Aorta (tissue), 5 donors: ENCODE data around the gene AP5Z1. TPM values are rescaled to one million over a fixed set of nuclear protein-coding genes. Genes with fewer than 3 reads are reported as not detected.

Experiments used
- ATAC-seq: fragments of 200-7000 bp; cut with Tn5 transposase; one replicate; pipeline ENCODE4 v1.9.1; 2022; ENCODE audit warnings: moderate library complexity; ENCODE audit not compliant: low FRiP score
- DNase-seq, 2 donors: peaks; one replicate each; pipeline ENCODE4 v3.0.0-alpha.2; 2020
- H3K27ac ChIP-seq, 2 donors: one replicate each; pipeline ENCODE4 v1.5.1; 2013; ENCODE audit warnings: low read length in 2 of 2, mild to moderate bottlenecking in 2 of 2, moderate library complexity in 2 of 2, control low read depth in 1 of 2, inconsistent platforms in 1 of 2, low read depth in 1 of 2
- H3K27me3 ChIP-seq, 2 donors: one replicate each; pipeline ENCODE4 v1.6.1; 2013; ENCODE audit warnings: control low read depth in 1 of 2, low read length in 1 of 2, mild to moderate bottlenecking in 1 of 2, moderate library complexity in 1 of 2; ENCODE audit not compliant: insufficient read depth in 2 of 2, control insufficient read depth in 1 of 2
- H3K36me3 ChIP-seq, 2 donors: one replicate each; pipeline ENCODE4 v1.6.1; 2013; ENCODE audit warnings: control low read depth in 1 of 2, low read length in 1 of 2, mild to moderate bottlenecking in 1 of 2; ENCODE audit not compliant: insufficient read depth in 2 of 2, control insufficient read depth in 1 of 2
- H3K4me1 ChIP-seq, 2 donors: one replicate each; pipeline ENCODE4 v1.6.1; 2013; ENCODE audit warnings: low read length in 2 of 2, control low read depth in 1 of 2, mild to moderate bottlenecking in 1 of 2, moderate library complexity in 1 of 2; ENCODE audit not compliant: insufficient read depth in 2 of 2, control insufficient read depth in 1 of 2
- H3K4me3 ChIP-seq, 2 donors: one replicate each; pipeline ENCODE4 v1.5.1; 2013; ENCODE audit warnings: low read length in 2 of 2, control low read depth in 1 of 2, mild to moderate bottlenecking in 1 of 2
- H3K9me3 ChIP-seq: one replicate; pipeline ENCODE4 v1.6.1; 2013; ENCODE audit warnings: mild to moderate bottlenecking, low read length; ENCODE audit not compliant: control insufficient read depth
- WGBS, 2 donors: extraction: QIAGEN DNeasy Blood & Tissue Kit; methylation state at CpG; one replicate each; pipeline ENCODE4 v1.1.7; 2013; 5-methylcytosine and 5-hydroxymethylcytosine counted together
- intact Hi-C, 2 donors: fragments of 100-400 bp; cut with DNase I; formaldehyde crosslinking; loops; one replicate each; pipeline versions ENCODE4 v1.14.2 to v1.15.0; 2022
- polyA plus RNA-seq, 2 donors: library from polyadenylated mRNA; stranded (reverse); fragments of 200-250 nt; gene quantifications; one replicate each; pipeline ENCODE4 v1.2.3, GENCODE V29; 2013
- total RNA-seq, 2 donors: library from RNA; stranded (reverse); fragmentation: NEBNext Ultra II Directional; extraction: Animal tissue kit (Norgen Biotek cat#: 25700); gene quantifications; one replicate each; pipeline ENCODE4 v1.2.1, GENCODE V29; 2021
- donor health status: healthy with polysubstance abuse.
- donor health status: Bipolar disorder and iron deficiency.
- donor health status: DM: no; HTN: no; CAD: no.
- donor health status: DM: no; HTN: no; CAD: no.
- donor health status: DM: yes; HTN: yes; CAD: no.

The AP5Z1 gene
- total and polyA plus RNA-seq, 4 donors, result 12.5 to 99.9 (median 38.0) TPM

DNA sequence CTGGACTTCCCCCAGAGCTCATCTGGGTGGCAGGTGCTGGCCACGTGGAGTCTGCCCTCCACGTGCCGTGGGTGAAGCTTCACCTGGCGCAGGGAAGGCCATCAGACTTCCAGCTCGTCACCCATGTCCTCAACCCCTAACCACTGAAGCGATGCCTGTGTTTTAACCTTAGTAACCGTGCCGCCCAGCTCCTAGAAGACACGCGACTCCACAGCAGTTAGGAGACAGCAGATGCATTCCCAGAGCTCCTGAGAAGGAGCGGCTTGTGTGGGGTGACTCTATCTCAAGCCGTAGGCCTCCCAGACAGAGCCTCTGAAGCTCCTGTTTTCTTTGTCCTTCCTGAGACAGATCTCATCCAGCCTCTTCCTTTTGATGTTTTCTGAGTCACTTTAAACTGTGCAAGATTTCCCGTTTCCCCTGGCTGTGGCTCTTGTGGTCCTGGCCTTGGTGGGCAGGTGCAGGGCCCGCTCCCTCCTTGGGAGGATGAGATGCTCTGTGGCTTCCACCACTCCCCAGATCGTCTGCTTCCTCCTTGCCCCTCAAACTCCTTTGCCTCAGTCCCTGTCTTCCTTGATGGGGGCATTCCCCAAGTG, 41.4 kb upstream of the AP5Z1 start:
- no peaks in the 10 kb centered on the region for H3K36me3 ChIP-seq
- 86 to 88% methylated on average over 15 of the region's 15 CpGs for WGBS, 2 donors
- H3K4me3 ChIP-seq, result no peak overlapping the region
- intact Hi-C loops, result no loop called here
- no peaks in the 10 kb centered on the region for H3K27me3 ChIP-seq
- H3K9me3 ChIP-seq, result no peaks in the 10 kb centered on the region
- H3K27ac ChIP-seq, result no peak overlapping the region
- no peak for ATAC-seq
- H3K4me1 ChIP-seq, result no peaks in the 10 kb centered on the region
- no peak for DNase-seq

DNA sequence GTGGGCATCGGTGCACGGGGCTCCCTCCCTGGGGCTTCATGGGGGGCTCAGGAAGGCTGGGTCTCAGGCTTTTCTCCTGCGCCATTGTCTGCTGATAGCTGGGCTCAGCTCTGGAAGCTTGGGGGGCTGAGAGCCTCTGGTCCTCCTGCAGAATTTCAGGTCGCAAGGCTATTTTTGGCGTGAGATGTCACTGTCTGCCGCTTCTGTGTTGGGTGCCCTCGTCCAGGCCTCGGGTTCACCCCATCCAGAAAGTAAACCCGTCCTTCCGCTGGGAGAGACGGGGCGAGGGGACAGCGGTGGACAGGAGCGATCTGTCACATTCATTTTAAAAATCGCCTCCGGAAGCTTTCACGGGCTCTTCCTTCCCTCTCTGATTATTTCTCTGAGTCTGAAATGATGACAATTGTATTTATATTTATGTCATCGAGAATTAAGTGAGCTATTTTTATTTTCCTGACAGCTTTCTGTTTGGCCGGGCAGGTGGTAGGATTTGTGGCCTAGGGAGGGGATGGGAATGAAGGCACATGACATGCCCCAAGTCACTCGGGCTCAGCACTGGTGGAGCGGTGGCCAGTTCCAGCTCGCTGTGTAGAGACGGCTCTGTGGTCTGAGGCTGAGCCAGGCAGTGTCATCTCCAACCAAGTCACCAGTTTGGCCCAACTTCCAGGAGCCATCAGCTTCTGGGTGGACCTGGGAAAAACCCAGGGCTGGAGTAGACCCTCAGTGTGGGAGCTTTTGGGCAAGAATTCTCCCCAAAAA, 40.7 kb upstream of the AP5Z1 start:
- 83 to 85% methylated on average over 23 of the region's 23 CpGs for WGBS, 2 donors
- no peaks in the 10 kb centered on the region for H3K4me1 ChIP-seq
- ATAC-seq, result no peak

DNA sequence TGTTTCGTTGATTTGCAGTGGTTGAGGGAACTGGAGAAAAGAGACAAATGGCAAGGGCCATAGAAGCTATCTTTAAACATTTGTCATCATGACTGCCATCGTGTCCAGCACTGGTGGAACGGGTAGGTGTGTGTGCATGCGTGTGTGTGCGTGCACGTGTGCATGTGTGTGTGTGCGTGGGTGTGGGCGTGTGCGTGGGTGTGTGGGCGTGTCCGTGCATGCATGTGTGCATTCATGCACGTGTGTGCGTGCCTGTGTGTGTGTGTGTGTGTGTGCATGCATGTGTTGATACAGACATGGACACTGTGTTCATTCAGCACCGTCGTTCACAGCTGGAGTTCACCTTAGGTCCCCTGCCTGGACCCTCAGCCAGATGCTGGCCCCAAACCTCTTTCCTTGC, 38.1 kb upstream of the AP5Z1 start:
- no peaks in the 10 kb centered on the region for H3K9me3 ChIP-seq
- no peak for ATAC-seq
- H3K36me3 ChIP-seq, result no peaks in the 10 kb centered on the region
- no peaks in the 10 kb centered on the region for H3K4me1 ChIP-seq
- no peak overlapping the region for H3K4me3 ChIP-seq
- intact Hi-C loops, result no loop called here
- DNase-seq, result no peak
- H3K27ac ChIP-seq, result no peak overlapping the region
- 87 to 91% methylated on average over 15 of the region's 15 CpGs for WGBS, 2 donors
- H3K27me3 ChIP-seq, result no peaks in the 10 kb centered on the region

More for the DNA sequence above, 40.7 kb upstream of the AP5Z1 start:
- H3K27me3 ChIP-seq, result no peaks in the 10 kb centered on the region
- no peaks in the 10 kb centered on the region for H3K36me3 ChIP-seq
- no peak overlapping the region for H3K27ac ChIP-seq
- intact Hi-C loops, result no loop called here
- H3K9me3 ChIP-seq, result no peaks in the 10 kb centered on the region
- no peak overlapping the region for H3K4me3 ChIP-seq
- DNase-seq, result no peak

DNA sequence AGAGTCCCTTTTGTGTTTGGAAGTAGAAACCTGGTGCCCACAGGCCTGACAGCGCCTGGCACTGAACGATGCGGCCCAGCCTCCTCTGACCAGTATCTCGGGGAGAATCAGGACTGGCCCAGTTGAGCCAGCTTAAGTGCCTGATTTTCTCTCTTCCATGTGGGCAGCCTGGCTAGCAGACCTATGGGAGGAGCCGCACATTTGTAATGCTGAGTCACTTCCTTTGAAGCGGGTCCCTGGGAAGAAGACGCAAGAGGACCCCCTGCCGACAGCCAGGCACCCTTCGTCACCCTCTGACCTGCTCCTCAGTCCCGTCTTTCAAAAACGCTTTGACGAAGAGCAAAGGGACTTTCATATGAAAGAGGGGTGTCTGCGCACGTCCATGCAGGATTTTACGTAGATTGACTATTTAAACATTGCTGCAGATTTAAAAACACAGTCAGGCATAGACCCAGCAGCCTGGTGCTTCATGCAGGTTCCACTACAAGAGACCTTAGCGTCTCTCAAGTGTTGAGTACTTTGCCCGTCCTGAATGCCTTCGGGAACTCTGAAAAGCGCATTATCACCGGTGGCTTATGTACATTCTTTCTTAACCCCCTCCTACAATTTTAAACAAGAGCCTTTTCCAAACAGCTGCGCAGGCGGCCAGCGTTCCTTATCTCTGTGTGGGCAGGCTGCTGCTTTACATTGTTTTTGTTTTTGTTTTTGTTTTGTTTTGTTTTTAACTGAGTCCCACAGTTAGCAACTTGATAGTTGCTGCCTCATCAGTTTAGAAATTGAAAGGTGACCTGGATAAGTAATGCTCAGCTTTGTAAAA, 36.5 kb upstream of the AP5Z1 start:
- DNase-seq (peak in 1 of 2 donors; percentile 74), ATAC-seq (peak; percentile 64)
- Histone ChIP-seq H3K27me3 (no peaks in the 10 kb centered on the region), H3K9me3 (no peaks in the 10 kb centered on the region), H3K36me3 (no peaks in the 10 kb centered on the region), H3K4me1 (no peaks in the 10 kb centered on the region), H3K4me3 (peak overlapping the region in 1 of 2 donors; percentile 27), H3K27ac (peak overlapping the region; percentile 47 to 78)
- intact Hi-C loops, result no loop called here
- 10 to 15% methylated on average over 23 of the region's 23 CpGs for WGBS, 2 donors

DNA sequence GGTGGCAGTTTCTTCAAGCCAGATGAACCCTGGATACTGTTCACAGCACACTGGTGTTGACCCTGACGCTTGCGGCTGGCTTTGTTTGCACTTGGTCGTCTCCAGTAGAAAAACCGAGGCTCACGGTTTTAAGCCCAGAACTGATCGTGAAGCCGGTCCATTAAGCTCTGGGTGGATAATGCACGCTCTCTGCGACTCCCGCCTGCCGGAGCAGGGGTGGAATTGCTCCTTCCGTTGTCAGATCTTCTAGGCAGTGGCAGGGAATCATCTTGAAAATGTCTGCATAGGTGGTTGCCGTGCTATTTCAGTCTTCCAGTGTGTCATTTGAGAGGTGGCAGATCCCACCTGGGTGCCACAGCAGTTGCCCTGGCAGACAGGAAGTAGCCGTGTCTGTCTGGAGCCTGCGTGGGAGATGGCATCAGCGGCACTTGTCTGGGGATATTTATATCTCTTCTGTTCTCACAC, 35.9 kb upstream of the AP5Z1 start:
- Histone ChIP-seq H3K36me3 (no peaks in the 10 kb centered on the region), H3K27me3 (no peaks in the 10 kb centered on the region), H3K4me3 (peak overlapping the region in 1 of 2 donors; percentile 27), H3K9me3 (no peaks in the 10 kb centered on the region), H3K4me1 (peaks cover 0 to 2% of the 10 kb centered on the region in 2 donors), H3K27ac (peak overlapping the region; percentile 47 to 78)
- peak; percentile 68 for ATAC-seq
- WGBS, 2 donors, result 9 to 11% methylated on average over 16 of the region's 16 CpGs
- DNase-seq, result no peak
- intact Hi-C loops, result no loop called here

DNA sequence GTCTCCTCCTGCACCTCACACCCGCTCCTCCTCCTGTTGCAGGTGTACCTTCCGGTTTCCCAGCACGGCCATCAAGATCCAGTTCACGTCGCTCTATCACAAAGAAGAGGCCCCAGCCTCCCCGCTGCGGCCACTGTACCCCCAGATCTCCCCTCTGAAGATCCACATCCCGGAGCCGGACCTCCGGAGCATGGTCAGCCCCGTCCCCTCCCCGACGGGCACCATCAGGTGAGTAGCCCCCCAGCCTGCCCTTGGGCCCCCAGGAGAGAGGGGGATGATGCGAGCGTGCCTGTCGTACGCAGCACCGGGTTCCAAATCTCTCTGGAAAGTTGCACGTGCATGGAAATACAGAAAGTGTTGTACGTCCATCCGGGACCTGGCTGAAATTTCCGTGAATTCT, 34.6 kb upstream of the AP5Z1 start:
- DNase-seq (no peak), ATAC-seq (no peak)
- Histone ChIP-seq H3K4me3 (no peak overlapping the region), H3K27ac (no peak overlapping the region), H3K4me1 (peaks cover 0 to 2% of the 10 kb centered on the region in 2 donors), H3K36me3 (no peaks in the 10 kb centered on the region), H3K27me3 (no peaks in the 10 kb centered on the region), H3K9me3 (no peaks in the 10 kb centered on the region)
- intact Hi-C loops, result no loop called here
- WGBS, 2 donors, result 89 to 92% methylated on average over 22 of the region's 22 CpGs

DNA sequence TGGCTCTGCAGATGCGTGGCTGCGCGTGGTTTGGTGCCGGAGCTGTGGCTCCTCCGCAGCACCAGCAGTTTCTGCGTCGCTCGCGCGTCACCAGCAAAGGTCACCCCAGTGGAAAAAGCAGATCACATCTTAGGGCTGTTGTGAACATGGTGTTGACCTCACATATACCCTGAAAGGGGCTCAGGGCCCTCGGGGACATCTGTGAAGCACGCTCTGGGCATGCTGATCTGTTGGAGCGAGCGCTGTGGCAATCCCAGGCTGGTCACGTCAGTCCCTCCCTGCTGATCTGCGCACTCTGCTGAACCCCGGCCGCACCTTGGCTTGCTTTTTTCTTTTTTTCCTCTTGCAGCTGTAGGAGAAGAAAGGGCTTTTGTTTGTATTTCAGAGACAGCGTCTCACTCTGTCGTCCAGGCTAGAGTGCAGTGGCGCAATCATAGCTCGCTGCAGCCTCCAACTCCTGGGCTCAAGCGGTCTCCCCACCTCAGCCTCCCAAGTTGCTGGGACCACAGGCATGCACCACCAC, 33.3 kb upstream of the AP5Z1 start:
- intact Hi-C loops, result no loop called here
- no peak for ATAC-seq

DNA sequence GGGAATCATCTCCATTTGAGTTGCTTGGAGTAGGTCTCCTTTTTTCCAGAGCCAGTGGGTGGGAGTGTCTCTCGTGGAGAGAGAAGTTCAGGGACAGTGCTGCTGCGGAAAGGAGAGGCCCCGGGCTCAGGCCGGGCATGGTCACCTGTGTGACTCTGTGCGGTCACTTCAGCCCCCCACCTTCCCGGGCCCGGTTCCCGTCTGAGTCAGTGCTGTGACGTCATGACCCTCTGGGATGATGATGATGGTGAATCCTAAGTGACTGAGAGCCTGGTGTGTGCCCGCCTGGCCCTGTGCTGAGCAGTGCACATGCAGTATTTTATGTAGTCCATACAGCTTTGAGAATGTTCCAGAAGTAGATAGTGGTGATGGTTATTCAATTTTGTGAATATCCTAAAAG, 32.6 kb upstream of the AP5Z1 start:
- H3K27ac ChIP-seq, result no peak overlapping the region
- 80 to 85% methylated on average over 10 of the region's 10 CpGs for WGBS, 2 donors
- H3K4me1 ChIP-seq, result peaks cover 0 to 2% of the 10 kb centered on the region in 2 donors

More for the DNA sequence above, 33.3 kb upstream of the AP5Z1 start:
- Histone ChIP-seq H3K4me3 (no peak overlapping the region), H3K4me1 (peaks cover 0 to 2% of the 10 kb centered on the region in 2 donors), H3K27ac (no peak overlapping the region), H3K36me3 (no peaks in the 10 kb centered on the region), H3K9me3 (no peaks in the 10 kb centered on the region), H3K27me3 (no peaks in the 10 kb centered on the region)
- WGBS, 2 donors, result 93 to 96% methylated on average over 23 of the region's 23 CpGs
- no peak for DNase-seq

More for the DNA sequence above, 32.6 kb upstream of the AP5Z1 start:
- DNase-seq (no peak), ATAC-seq (no peak)
- Histone ChIP-seq H3K27me3 (no peaks in the 10 kb centered on the region), H3K4me3 (no peak overlapping the region), H3K36me3 (no peaks in the 10 kb centered on the region), H3K9me3 (no peaks in the 10 kb centered on the region)
- intact Hi-C loops, result no loop called here
